ENCODE results near the gene APEH.
"Not testable (repeated sequence)": the region's sequence is repeated elsewhere in the genome, so short reads cannot be mapped to it uniquely, and the experiment has no call there.

- not testable (repeated sequence) for TF ChIP-seq CTCF, POLR2A (IDR thresholded peaks at IDR 0.05)
Measured at GRCh38 chr3:49686769-49687423, 12.7 kb downstream of the APEH start.
